KMS-11 (cell line): ENCODE data around the gene DDX47.
"Not testable (repeated sequence)": the region's sequence is repeated elsewhere in the genome, so short reads cannot be mapped to it uniquely, and the experiment has no call there.

Source experiments
- H2AFZ ChIP-seq: fragments of 200-600 bp; sonication (generic); 2 replicates; pipeline ENCODE4 v1.6.1; 2016; ENCODE audit warnings: antibody characterized with exemption, mixed run types, low read depth
- H3K27ac ChIP-seq: fragments of 200-600 bp; sonication (generic); 2 replicates; pipeline ENCODE4 v1.6.1; 2016; ENCODE audit warnings: mild to moderate bottlenecking, mixed run types
- H3K27me3 ChIP-seq: fragments of 200-600 bp; sonication (generic); 2 replicates; pipeline ENCODE4 v1.6.1; 2017; ENCODE audit warnings: mild to moderate bottlenecking, low read depth, mixed run types, moderate library complexity; ENCODE audit not compliant: insufficient read depth
- H3K36me3 ChIP-seq: fragments of 200-600 bp; sonication (generic); 2 replicates; pipeline ENCODE4 v1.6.1; 2017; ENCODE audit warnings: mild to moderate bottlenecking, mixed run types; ENCODE audit not compliant: insufficient read depth
- H3K4me1 ChIP-seq: fragments of 200-600 bp; sonication (generic); 2 replicates; pipeline ENCODE4 v1.6.1; 2016; ENCODE audit warnings: mild to moderate bottlenecking, low read depth, mixed run types; ENCODE audit not compliant: poor library complexity, severe bottlenecking
- H3K4me2 ChIP-seq: fragments of 200-600 bp; sonication (generic); 2 replicates; pipeline ENCODE4 v1.7.0; 2016; ENCODE audit warnings: mild to moderate bottlenecking, mixed run types
- H3K4me3 ChIP-seq: fragments of 200-600 bp; sonication (generic); IDR thresholded peaks from 2 replicates; pipeline ENCODE4 v1.6.1; 2017; ENCODE audit warnings: low read depth, low read length, mixed read lengths; ENCODE audit not compliant: insufficient read depth
- H3K79me2 ChIP-seq: fragments of 200-600 bp; sonication (generic); 2 replicates; pipeline ENCODE4 v1.6.1; 2016; ENCODE audit warnings: low read depth, mixed run types; ENCODE audit not compliant: insufficient read depth
- H3K9ac ChIP-seq: fragments of 200-600 bp; sonication (generic); 2 replicates; pipeline ENCODE4 v1.6.1; 2016; ENCODE audit warnings: mild to moderate bottlenecking, mixed run types
- H4K20me1 ChIP-seq: fragments of 200-600 bp; sonication (generic); 2 replicates; pipeline ENCODE4 v1.6.1; 2016; ENCODE audit warnings: mild to moderate bottlenecking, mixed run types; ENCODE audit not compliant: insufficient read depth
- CTCF ChIP-seq: fragments of 200-600 bp; sonication (generic); conservative IDR thresholded peaks from 2 replicates; pipeline ENCODE4 v1.6.1; 2017; ENCODE audit warnings: low read depth, mild to moderate bottlenecking, antibody characterized with exemption, low read length, moderate library complexity, mixed read lengths

The DDX47 gene

GRCh38 chr12:12872934-12873275, 59.8 kb downstream of the DDX47 start:
- Histone ChIP-seq H3K9ac (no peak overlapping the region), H4K20me1 (no peaks in the 10 kb centered on the region), H3K4me2 (no peak overlapping the region), H2AFZ (no peak overlapping the region), H3K27ac (no peak overlapping the region), H3K4me1 (no peaks in the 10 kb centered on the region), H3K4me3 (no peak overlapping the region), H3K36me3 (no peaks in the 10 kb centered on the region), H3K27me3 (no peaks in the 10 kb centered on the region), H3K79me2 (no peaks in the 10 kb centered on the region)
- no peak for TF ChIP-seq CTCF

DNA sequence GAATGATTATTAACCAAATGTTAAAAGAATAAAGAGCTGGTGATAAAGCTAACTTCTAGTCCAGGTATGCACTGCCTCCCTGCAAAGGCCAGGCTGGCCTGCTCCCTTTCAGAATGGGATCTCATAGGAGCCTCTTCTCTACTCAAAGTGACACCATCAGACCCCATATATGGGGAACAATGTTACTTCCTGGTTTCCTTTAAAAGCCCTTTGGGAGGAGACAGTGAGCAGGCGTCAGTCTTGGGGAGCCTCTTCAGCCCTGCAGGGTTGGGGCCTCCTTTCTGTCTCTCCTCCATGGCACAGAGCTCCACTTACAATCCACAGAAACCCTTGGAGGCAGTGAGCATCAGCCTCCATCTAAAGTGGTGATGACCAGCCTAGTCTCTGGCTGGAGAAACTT, 60.9 kb downstream of the DDX47 start:
- no peak overlapping the region for H3K9ac ChIP-seq
- no peak for TF ChIP-seq CTCF
- no peak overlapping the region for H3K27ac ChIP-seq
- no peak overlapping the region for H3K4me3 ChIP-seq
- no peaks in the 10 kb centered on the region for H3K36me3 ChIP-seq
- no peaks in the 10 kb centered on the region for H3K27me3 ChIP-seq
- H4K20me1 ChIP-seq, result no peaks in the 10 kb centered on the region
- no peak overlapping the region for H3K4me2 ChIP-seq
- no peak overlapping the region for H2AFZ ChIP-seq
- no peaks in the 10 kb centered on the region for H3K4me1 ChIP-seq
- no peaks in the 10 kb centered on the region for H3K79me2 ChIP-seq

- H3K36me3 ChIP-seq, H3K79me2 ChIP-seq, H4K20me1 ChIP-seq, H3K27ac ChIP-seq, H3K4me1 ChIP-seq, H3K9ac ChIP-seq, H2AFZ ChIP-seq, H3K4me2 ChIP-seq, H3K27me3 ChIP-seq, H3K4me3 ChIP-seq: not testable (repeated sequence)
These were observed 62.2 kb downstream of the DDX47 start for GRCh38 chr12:12875301-12875700.

- Histone ChIP-seq H2AFZ (no peak overlapping the region), H3K4me2 (no peak overlapping the region), H3K9ac (no peak overlapping the region)
These were observed 64.1 kb downstream of the DDX47 start for GRCh38 chr12:12877153-12877768.

More at GRCh38 chr12:12877153-12877768, 64.1 kb downstream of the DDX47 start:
- no peaks in the 10 kb centered on the region for H3K27me3 ChIP-seq
- no peak for TF ChIP-seq CTCF
- no peaks in the 10 kb centered on the region for H3K36me3 ChIP-seq
- no peak overlapping the region for H3K4me3 ChIP-seq
- no peaks in the 10 kb centered on the region for H3K79me2 ChIP-seq
- H3K27ac ChIP-seq, result no peak overlapping the region
- H4K20me1 ChIP-seq, result no peaks in the 10 kb centered on the region
- no peaks in the 10 kb centered on the region for H3K4me1 ChIP-seq
